Hematopoietic multipotent progenitor cell treated with erythropoietin and hydrocortisone succinate and interleukin-3 and kit ligand, for 6 days (in vitro differentiated cells): ENCODE data around the gene GRK2.

Source experiments
- DNase-seq: peaks from one replicate; pipeline ENCODE4 v3.0.0-alpha.2; 2015

The GRK2 gene

GRCh38 chr11:67301313-67301921 is 35.1 kb downstream of the GRK2 start:
- DNase-seq: no peak

DNA sequence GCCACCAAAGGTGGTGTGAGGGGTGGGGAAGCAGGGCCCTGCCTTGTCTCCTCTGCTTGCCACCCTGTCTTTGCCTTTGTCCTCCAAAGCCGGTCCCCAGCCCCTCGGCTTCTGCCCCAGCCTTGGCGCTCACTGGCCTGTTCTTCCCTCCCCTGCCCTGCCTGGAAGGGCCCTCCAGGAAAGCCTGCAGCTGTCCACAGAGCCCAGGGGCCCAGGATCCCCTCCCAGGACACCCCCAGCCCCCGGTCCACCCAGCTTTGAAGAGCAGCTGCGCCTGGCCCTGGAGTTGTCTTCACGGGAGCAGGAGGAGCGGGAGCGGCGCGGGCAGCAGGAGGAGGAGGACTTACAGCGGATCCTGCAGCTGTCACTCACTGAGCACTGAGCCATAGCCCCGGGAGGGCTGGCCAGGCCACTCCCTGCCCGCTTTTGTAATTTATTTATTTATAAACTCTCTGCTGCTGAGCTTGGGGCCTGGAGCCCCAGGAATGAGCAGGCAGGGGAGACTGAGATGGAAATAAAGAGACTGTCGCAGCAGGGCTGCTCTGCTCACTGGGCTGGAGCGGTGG is 35.8 kb downstream of the GRK2 start:
- no peak for DNase-seq

- peak; percentile 73 for DNase-seq
Measured at GRCh38 chr11:67302571-67303131, 36.4 kb downstream of the GRK2 start.

GRCh38 chr11:67303132-67303834 is 37.0 kb downstream of the GRK2 start, which contains the start of gene SSH3:
Gene SSH3 (plus strand): TSS chr11:67303530. CDS start chr11:67303626, 96 bp downstream.
- peak; percentile 86 for DNase-seq

DNA sequence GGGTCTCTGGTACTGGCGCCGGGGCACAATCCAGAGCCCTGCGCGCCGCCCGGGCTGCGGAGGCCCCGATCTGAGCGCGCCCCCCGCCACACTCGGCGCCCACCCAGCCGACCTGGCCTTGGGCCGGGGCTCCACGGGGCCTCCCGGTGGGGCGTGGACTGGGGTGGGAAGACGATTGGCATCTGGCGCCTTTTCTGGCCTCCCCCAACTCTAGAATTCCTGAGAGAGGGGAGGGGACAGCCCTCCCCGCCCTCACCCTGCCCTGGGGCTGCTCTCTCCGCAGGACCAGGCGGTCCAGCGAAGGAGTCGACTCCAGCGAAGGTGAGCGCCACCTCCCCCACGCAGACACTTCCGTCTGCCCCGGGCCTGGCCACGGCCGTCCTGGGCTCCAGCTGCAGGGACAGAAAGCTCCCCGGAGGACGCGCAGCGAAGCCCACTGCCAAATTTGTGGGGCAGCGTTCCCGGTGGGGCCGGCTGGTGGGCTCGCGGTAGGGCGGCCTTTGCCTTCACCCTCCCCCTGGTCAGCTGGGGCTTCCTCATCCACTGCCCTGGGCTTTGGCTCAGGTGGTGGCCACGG is 37.6 kb downstream of the GRK2 start:
- DNase-seq: peak; percentile 33

DNA sequence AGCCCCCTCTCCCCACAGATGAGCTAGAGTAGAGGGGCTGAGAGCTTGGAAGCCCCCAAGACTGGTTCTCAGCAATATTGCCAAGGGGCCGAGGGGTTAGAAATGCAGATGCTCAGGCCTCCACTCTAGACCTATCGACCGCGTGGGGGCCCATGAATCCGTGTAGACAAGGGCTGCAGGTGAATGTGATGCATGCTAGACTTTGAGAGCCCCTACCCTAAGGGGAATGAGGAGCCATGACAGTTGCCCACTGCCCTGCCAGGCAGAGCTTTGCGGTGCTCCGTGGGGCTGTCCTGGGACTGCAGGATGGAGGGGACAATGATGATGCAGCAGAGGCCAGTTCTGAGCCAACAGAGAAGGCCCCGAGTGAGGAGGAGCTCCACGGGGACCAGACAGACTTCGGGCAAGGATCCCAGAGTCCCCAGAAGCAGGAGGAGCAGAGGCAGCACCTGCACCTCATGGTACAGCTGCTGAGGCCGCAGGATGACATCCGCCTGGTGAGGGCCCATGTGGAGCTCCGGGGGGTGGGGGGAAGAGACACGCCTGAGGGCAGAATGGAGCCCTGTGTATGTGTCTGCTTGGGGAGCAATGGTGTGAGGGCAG is 38.3 kb downstream of the GRK2 start:
- DNase-seq: no peak

GRCh38 chr11:67306769-67307544 is 40.7 kb downstream of the GRK2 start:
- DNase-seq: no peak

DNA sequence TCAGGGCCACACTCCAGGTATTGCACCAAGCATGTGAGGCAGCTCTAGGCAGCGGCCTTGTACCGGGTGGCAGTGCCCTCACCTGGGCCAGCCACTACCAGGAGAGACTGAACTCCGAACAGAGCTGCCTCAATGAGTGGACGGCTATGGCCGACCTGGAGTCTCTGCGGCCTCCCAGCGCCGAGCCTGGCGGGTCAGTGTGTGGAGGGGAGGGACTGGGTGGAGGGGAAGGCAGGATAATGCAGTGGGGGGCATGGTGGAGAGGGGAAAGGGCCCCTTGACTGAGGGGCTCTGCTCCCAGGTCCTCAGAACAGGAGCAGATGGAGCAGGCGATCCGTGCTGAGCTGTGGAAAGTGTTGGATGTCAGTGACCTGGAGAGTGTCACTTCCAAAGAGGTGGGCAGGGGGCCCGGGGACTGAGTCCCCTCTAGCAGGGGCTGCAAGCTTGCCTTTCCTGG is 41.3 kb downstream of the GRK2 start:
- DNase-seq: no peak

DNA sequence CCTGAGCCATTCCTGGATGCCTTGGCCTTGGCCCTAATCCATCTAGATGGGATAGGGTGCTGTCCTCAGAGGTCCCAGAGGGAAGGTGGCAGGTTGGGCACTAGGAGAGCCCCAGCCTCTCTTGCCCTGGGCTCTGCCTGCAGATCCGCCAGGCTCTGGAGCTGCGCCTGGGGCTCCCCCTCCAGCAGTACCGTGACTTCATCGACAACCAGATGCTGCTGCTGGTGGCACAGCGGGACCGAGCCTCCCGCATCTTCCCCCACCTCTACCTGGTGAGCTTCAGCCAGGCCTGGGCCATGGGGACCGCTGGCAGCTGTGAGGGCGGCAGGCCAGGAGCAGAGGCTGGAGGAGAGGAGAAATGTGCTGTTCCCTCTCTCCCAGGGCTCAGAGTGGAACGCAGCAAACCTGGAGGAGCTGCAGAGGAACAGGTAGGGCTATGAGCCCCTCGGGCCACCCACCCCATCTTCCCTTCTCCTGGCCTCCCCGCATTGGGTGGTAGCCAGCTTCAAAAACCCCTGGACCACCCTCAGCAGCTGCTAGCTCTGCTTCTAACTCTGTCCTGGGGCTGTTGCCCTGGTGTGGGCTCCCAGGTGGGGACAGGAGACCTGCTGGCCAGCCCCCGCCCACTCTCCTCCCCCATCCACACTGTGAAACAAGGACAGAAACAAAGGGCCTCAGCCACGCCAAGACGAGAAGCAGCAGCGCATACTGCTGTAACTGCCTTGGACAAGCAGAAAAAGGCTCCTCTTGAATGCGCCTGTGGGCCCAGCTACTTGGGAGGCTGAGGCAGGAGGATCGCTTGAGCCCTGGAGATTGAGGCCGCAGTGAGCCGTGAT is 42.0 kb downstream of the GRK2 start:
- no peak for DNase-seq

DNA sequence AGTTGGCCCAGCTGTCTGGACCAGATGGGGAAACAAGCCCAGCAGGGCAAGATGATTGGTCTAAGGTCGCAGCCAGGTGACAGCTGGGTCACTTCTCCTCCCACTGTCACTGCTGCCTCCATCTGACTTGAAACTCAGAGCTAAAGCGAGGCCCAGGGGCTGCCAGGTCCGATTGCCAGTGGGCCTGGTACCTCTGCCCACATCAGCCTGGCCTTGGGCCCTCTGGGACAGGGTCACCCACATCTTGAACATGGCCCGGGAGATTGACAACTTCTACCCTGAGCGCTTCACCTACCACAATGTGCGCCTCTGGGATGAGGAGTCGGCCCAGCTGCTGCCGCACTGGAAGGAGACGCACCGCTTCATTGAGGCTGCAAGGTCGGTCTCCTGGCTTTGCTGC is 42.9 kb downstream of the GRK2 start:
- DNase-seq: no peak

- DNase-seq: no peak
Measured at GRCh38 chr11:67309661-67310061, 43.4 kb downstream of the GRK2 start.

DNA sequence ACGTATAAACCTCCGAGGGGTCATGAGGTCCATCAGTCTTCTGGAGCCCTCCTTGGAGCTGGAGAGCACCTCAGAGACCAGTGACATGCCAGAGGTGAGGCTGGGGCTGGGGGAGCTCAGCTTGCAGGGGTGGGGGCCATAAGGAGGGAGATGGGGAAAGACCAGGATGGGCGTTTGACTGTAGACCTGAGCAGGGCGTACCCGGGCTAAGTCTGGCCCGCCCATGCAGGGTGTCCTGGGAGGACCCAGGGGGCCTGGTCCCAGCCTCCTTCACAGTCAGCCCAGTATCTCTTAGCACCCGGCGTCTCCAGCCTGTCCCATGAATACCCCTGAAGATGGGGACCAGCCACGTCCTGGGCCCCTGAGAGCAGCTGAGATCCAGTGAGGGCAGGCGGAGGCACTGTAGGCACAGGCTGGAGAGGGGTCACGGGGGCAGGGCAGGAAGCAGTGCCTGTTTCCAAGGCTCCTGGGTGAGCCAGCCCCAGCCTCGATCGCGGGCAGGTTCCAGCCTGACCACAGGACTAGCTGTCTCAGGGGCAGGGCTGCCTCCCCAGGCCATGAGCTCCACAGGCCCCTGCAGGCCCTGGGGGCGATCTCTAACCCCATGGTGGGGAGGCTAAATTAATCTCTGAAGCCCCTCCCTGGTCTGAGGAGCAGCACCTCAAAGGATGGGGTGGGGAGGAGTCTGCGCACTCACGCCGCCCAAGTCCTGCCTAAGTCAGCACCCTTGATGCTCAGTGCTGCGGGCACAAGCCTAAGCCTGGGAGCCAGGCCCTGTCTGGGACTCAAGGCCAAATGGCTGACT is 44.2 kb downstream of the GRK2 start:
- DNase-seq: no peak

DNA sequence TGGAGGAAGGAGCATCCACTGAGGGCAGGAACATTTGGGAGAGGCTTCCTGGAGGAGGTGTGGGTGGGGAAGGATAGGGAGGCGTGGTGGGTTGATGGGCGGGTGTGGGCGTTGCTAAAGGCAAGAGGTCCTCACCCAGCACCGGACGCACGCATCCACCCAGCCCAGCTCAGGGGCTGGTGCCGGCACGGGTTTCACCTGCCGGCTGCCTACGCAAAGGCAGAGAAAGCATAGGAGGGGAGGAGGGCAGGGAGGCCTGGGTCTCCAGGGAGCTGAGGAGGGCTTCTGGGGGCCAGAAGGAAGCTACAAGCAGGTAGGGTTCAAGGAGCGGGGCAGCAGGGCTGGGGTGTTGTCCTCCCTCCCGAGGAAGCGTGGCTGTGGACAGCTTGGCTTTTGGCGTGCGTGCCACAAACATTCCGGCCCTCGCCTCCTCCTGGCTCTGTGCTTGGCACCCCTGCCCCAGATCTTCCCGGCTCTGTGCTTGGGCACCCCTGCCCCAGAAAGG is 44.8 kb downstream of the GRK2 start:
- no peak for DNase-seq

DNA sequence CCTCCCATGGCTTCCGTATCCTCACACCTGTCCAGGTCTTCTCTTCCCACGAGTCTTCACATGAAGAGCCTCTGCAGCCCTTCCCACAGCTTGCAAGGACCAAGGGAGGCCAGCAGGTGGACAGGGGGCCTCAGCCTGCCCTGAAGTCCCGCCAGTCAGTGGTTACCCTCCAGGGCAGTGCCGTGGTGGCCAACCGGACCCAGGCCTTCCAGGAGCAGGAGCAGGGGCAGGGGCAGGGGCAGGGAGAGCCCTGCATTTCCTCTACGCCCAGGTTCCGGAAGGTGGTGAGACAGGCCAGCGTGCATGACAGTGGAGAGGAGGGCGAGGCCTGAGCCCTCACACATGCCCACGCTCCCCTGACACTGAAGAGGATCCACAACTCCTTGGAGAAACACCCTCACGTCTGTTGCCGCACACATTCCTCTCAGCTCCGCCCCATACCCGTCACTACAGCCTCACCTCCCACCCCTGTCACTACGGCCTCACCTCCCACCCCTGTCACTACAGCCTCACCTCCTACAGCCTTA is 45.3 kb downstream of the GRK2 start:
- no peak for DNase-seq

DNA sequence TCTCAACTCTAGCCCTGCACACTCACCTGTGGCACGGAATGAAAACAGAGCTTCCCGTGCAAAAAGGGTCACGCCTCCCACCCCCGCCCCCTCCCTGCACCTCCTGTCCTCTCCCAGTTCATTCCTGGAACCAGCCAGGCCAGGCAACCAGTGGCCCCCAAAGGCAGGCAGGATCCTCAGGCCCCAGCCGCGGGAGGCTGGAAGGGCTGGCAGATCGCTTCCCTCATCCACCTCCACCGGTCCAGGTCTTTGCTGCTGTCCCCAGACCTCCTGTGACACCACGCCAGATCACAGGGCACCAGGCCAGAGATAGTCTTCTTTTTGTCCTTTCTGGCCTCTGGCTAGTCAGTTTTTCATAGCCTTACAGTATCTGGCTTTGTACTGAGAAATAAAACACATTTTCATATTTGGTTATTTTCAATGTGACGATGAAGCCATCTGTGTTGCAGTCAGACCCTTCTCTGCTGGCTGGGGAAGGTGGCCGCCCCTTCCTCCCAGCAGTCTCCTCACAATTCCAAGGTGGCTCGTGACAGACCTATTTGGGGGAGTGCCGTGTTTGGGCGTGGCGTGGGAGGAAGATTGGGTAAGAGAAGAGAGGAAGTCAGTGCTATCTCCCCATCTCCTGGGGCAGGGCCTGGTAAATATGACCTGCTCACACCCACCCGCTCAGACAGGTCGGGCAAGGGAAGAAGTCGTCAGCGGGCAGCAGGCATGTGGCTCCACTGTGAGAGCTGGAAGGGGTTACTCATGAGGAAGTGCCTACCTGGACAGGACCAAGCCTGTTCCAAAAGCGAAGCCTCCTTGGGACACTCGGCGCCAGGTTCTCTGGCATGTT is 46.1 kb downstream of the GRK2 start:
- peak; percentile 81 for DNase-seq

DNA sequence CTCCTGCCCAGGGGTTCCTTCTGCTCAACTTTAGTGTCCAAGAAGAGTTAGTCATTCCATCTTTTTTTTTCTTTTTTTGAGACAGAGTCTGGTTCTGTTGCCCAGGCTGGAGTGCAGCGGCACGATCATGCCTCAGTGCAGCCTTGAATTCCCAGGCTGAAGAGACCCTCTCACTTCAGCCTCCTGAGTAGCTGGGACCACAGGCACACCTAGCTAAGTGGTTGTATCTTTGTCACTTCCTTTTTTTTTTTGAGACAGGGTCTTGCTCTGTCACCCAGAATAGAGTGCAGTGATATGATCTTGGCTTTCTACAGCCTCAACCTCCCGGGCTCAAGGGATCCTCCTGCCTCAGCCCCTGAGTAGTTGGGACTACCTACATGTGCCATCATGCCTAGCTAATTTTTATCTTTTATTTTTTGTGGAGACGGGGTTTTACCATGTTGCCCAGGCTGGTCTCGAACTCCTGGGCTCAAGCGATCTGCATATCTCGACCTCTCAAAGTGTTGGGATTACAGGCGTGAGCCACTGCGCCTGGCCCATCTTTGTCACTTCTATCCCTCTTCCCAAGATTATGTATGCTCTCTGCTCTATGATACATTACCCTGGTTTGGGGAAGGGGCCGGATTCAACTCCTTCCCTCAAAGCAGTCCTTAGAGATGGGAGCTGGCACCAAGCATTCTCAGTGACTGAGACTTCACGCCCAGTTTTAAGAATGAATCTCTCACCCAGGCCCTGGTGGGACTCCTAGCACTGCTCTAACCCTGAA is 47.0 kb downstream of the GRK2 start:
- no peak for DNase-seq

DNA sequence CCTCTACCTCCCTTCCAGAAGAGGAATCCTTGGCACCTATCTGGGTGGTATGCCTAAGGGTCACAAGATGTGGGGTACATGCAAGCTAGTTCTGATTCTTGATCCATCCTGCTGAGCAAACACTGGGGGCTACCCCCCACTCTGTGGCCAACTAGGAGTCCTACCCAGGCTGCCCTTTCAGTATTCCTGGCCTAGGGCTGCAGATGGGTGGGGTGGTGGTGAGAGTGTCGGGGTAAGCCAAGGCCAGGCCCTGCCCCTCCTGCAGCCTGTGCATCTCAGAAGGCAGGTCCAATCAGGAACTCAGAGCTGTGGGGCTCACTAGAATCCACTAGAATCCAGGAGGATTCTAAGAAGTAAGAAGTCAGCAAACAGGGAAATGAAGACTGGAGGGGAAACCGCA is 47.9 kb downstream of the GRK2 start:
- no peak for DNase-seq

DNA sequence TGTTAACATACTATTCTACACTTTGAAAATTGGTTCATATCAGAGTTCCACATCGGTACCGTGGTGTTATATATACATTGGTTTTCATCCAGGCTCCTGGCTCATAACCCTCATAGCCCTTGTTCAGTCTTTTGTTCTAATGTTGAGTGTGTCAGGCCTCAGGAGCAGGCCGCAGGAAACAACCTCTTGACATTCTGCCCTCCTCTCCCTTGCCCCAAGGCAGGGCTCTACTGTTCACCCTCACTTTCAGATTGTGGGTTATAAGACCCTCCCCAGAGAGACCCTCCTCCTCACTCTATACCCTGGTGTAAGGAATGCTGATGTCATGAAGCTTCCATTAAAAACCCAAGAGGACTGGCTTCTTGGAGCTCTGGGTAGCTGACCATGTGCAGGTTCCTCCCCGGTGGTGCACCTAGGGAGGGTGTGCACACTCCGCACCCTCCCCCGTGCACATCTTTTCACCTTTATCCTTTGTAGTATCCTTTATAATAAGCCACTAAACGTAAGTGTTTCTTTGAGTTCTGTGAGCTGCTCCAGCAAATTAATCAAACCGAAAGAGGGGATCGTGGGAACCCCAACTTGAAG is 49.1 kb downstream of the GRK2 start:
- no peak for DNase-seq
